Left renal cortex interstitium (tissue), 4 donors: Measurements from ENCODE around the gene KRT84. TPM values are rescaled to one million over a fixed set of nuclear protein-coding genes. Genes with fewer than 3 reads are reported as not detected.
"Not testable (repeated sequence)": the region's sequence is repeated elsewhere in the genome, so short reads cannot be mapped to it uniquely, and the experiment has no call there.

Experiments used
- DNase-seq, 4 donors: peaks; one replicate each; pipeline ENCODE4 v3.0.0-alpha.2; 2013; ENCODE audit warnings: low read depth in 4 of 4, low spot score in 2 of 4, missing footprints in 1 of 4
- polyA plus RNA-seq, 4 donors: library from polyadenylated mRNA; unstranded; fragments of 120-200 nt; gene quantifications; one replicate each; pipeline ENCODE4 v1.2.1, GENCODE V29; 2013; ENCODE audit not compliant: insufficient read length in 4 of 4

Gene KRT84
- polyA plus RNA-seq, 4 donors: not detected

- no peak for DNase-seq
Observed at GRCh38 chr12:52413202-52413601, 27.8 kb upstream of the KRT84 start.

GRCh38 chr12:52411815-52412214, 26.4 kb upstream of the KRT84 start:
- no peak for DNase-seq

- not testable (repeated sequence) for DNase-seq
Observed at GRCh38 chr12:52410589-52411248, 25.3 kb upstream of the KRT84 start.

- DNase-seq: no peak
Observed at GRCh38 chr12:52407918-52408317, 22.5 kb upstream of the KRT84 start.

GRCh38 chr12:52405922-52406385, 20.5 kb upstream of the KRT84 start, which contains the start of gene KRT82:
TSS of gene KRT82 (minus strand) at chr12:52406335. CDS start at chr12:52406277, 58 bp downstream.
- no peak for DNase-seq

- no peak for DNase-seq
Observed at GRCh38 chr12:52404951-52405350, 19.5 kb upstream of the KRT84 start.

GRCh38 chr12:52403561-52403960, 18.1 kb upstream of the KRT84 start:
- DNase-seq: no peak

- DNase-seq: no peak
Observed at GRCh38 chr12:52402873-52403540, 17.6 kb upstream of the KRT84 start.

- DNase-seq: no peak
Observed at GRCh38 chr12:52402377-52402776, 16.9 kb upstream of the KRT84 start.

- DNase-seq: no peak
Observed at GRCh38 chr12:52401926-52402325, 16.5 kb upstream of the KRT84 start.

- DNase-seq: no peak
Observed at GRCh38 chr12:52401526-52401925, 16.1 kb upstream of the KRT84 start.

GRCh38 chr12:52400906-52401305, 15.5 kb upstream of the KRT84 start:
- no peak for DNase-seq

GRCh38 chr12:52399756-52400155, 14.3 kb upstream of the KRT84 start:
- no peak for DNase-seq

GRCh38 chr12:52398176-52398575, 12.7 kb upstream of the KRT84 start:
- no peak for DNase-seq

GRCh38 chr12:52396656-52397055, 11.2 kb upstream of the KRT84 start:
- no peak for DNase-seq

- DNase-seq: no peak
Observed at GRCh38 chr12:52395761-52396434, 10.4 kb upstream of the KRT84 start.

GRCh38 chr12:52394836-52395405, 9.5 kb upstream of the KRT84 start:
- DNase-seq: no peak

GRCh38 chr12:52392465-52393007, 7.1 kb upstream of the KRT84 start:
- DNase-seq: no peak

GRCh38 chr12:52391618-52392002, 6.2 kb upstream of the KRT84 start:
- no peak for DNase-seq

GRCh38 chr12:52390739-52391617, 5.5 kb upstream of the KRT84 start:
- no peak for DNase-seq
